ENCODE measurements around the gene SLC5A1.

SLC5A1 gene

GRCh38 chr22:32052244-32052643 is 9.2 kb downstream of the SLC5A1 start:
- H3K27me3 ChIP-seq (ENCODE audit: insufficient read depth, low read length): no peaks in the 10 kb centered on the region
- H3K27ac ChIP-seq (ENCODE audit: low read length): no peak overlapping the region
- H3K9ac ChIP-seq (ENCODE audit: low read depth, low read length): no peak overlapping the region
- no peaks in the 10 kb centered on the region for H3K9me3 ChIP-seq (ENCODE audit: insufficient read depth, low read depth, low read length)
- H3K4me1 ChIP-seq (ENCODE audit: insufficient read depth, low read length): no peaks in the 10 kb centered on the region
- H3K36me3 ChIP-seq (ENCODE audit: insufficient read depth, low read depth, low read length): no peaks in the 10 kb centered on the region
- no peak overlapping the region for H3K4me3 ChIP-seq (ENCODE audit: low read length)

GRCh38 chr22:32052936-32053791 is 10.1 kb downstream of the SLC5A1 start:
- no peaks in the 10 kb centered on the region for H3K36me3 ChIP-seq (ENCODE audit: insufficient read depth, low read depth, low read length)
- H3K9ac ChIP-seq (ENCODE audit: low read depth, low read length): no peak overlapping the region
- H3K27me3 ChIP-seq (ENCODE audit: insufficient read depth, low read length): no peaks in the 10 kb centered on the region
- no peak overlapping the region for H3K4me3 ChIP-seq (ENCODE audit: low read length)
- H3K27ac ChIP-seq (ENCODE audit: low read length): no peak overlapping the region
- no peaks in the 10 kb centered on the region for H3K9me3 ChIP-seq (ENCODE audit: insufficient read depth, low read depth, low read length)
- no peaks in the 10 kb centered on the region for H3K4me1 ChIP-seq (ENCODE audit: insufficient read depth, low read length)

GRCh38 chr22:32055069-32055468 is 12.0 kb downstream of the SLC5A1 start:
- Histone ChIP-seq H3K36me3 (ENCODE audit: insufficient read depth, low read depth, low read length) (no peaks in the 10 kb centered on the region), H3K27me3 (ENCODE audit: insufficient read depth, low read length) (no peaks in the 10 kb centered on the region), H3K9ac (ENCODE audit: low read depth, low read length) (no peak overlapping the region), H3K27ac (ENCODE audit: low read length) (no peak overlapping the region), H3K9me3 (ENCODE audit: insufficient read depth, low read depth, low read length) (no peaks in the 10 kb centered on the region), H3K4me1 (ENCODE audit: insufficient read depth, low read length) (no peaks in the 10 kb centered on the region), H3K4me3 (ENCODE audit: low read length) (no peak overlapping the region)

- no peak overlapping the region for H3K27ac ChIP-seq (ENCODE audit: low read length)
- peaks cover 15% of the 10 kb centered on the region for H3K27me3 ChIP-seq (ENCODE audit: insufficient read depth, low read length)
- no peak overlapping the region for H3K4me3 ChIP-seq (ENCODE audit: low read length)
- no peaks in the 10 kb centered on the region for H3K36me3 ChIP-seq (ENCODE audit: insufficient read depth, low read depth, low read length)
- no peaks in the 10 kb centered on the region for H3K4me1 ChIP-seq (ENCODE audit: insufficient read depth, low read length)
- no peaks in the 10 kb centered on the region for H3K9me3 ChIP-seq (ENCODE audit: insufficient read depth, low read depth, low read length)
- no peak overlapping the region for H3K9ac ChIP-seq (ENCODE audit: low read depth, low read length)
These were observed 15.7 kb downstream of the SLC5A1 start for GRCh38 chr22:32058656-32059260.

GRCh38 chr22:32059426-32059825 is 16.4 kb downstream of the SLC5A1 start:
- no peaks in the 10 kb centered on the region for H3K9me3 ChIP-seq (ENCODE audit: insufficient read depth, low read depth, low read length)
- H3K4me3 ChIP-seq (ENCODE audit: low read length): no peak overlapping the region
- H3K9ac ChIP-seq (ENCODE audit: low read depth, low read length): no peak overlapping the region
- H3K27ac ChIP-seq (ENCODE audit: low read length): no peak overlapping the region
- H3K4me1 ChIP-seq (ENCODE audit: insufficient read depth, low read length): no peaks in the 10 kb centered on the region
- peaks cover 15% of the 10 kb centered on the region for H3K27me3 ChIP-seq (ENCODE audit: insufficient read depth, low read length)
- no peaks in the 10 kb centered on the region for H3K36me3 ChIP-seq (ENCODE audit: insufficient read depth, low read depth, low read length)

GRCh38 chr22:32063701-32064100 is 20.6 kb downstream of the SLC5A1 start:
- H3K27me3 ChIP-seq (ENCODE audit: insufficient read depth, low read length): peaks cover 15% of the 10 kb centered on the region
- H3K36me3 ChIP-seq (ENCODE audit: insufficient read depth, low read depth, low read length): no peaks in the 10 kb centered on the region
- H3K4me1 ChIP-seq (ENCODE audit: insufficient read depth, low read length): no peaks in the 10 kb centered on the region
- no peak overlapping the region for H3K27ac ChIP-seq (ENCODE audit: low read length)
- no peaks in the 10 kb centered on the region for H3K9me3 ChIP-seq (ENCODE audit: insufficient read depth, low read depth, low read length)
- H3K9ac ChIP-seq (ENCODE audit: low read depth, low read length): no peak overlapping the region
- H3K4me3 ChIP-seq (ENCODE audit: low read length): no peak overlapping the region

GRCh38 chr22:32066820-32067219 is 23.8 kb downstream of the SLC5A1 start:
- no peak overlapping the region for H3K4me3 ChIP-seq (ENCODE audit: low read length)
- no peaks in the 10 kb centered on the region for H3K9me3 ChIP-seq (ENCODE audit: insufficient read depth, low read depth, low read length)
- H3K27me3 ChIP-seq (ENCODE audit: insufficient read depth, low read length): peaks cover 10% of the 10 kb centered on the region
- H3K4me1 ChIP-seq (ENCODE audit: insufficient read depth, low read length): no peaks in the 10 kb centered on the region
- no peak overlapping the region for H3K9ac ChIP-seq (ENCODE audit: low read depth, low read length)
- no peaks in the 10 kb centered on the region for H3K36me3 ChIP-seq (ENCODE audit: insufficient read depth, low read depth, low read length)
- no peak overlapping the region for H3K27ac ChIP-seq (ENCODE audit: low read length)

GRCh38 chr22:32067613-32068012 is 24.6 kb downstream of the SLC5A1 start:
- peaks cover 2% of the 10 kb centered on the region; the same call in 1 of the 2 replicates for H3K27me3 ChIP-seq (ENCODE audit: insufficient read depth, low read length)
- no peaks in the 10 kb centered on the region for H3K9me3 ChIP-seq (ENCODE audit: insufficient read depth, low read depth, low read length)
- no peaks in the 10 kb centered on the region for H3K4me1 ChIP-seq (ENCODE audit: insufficient read depth, low read length)
- no peak overlapping the region for H3K9ac ChIP-seq (ENCODE audit: low read depth, low read length)
- no peak overlapping the region for H3K27ac ChIP-seq (ENCODE audit: low read length)
- H3K36me3 ChIP-seq (ENCODE audit: insufficient read depth, low read depth, low read length): no peaks in the 10 kb centered on the region
- H3K4me3 ChIP-seq (ENCODE audit: low read length): no peak overlapping the region

- H3K9me3 ChIP-seq (ENCODE audit: insufficient read depth, low read depth, low read length): no peaks in the 10 kb centered on the region
- H3K36me3 ChIP-seq (ENCODE audit: insufficient read depth, low read depth, low read length): no peaks in the 10 kb centered on the region
- no peak overlapping the region for H3K27ac ChIP-seq (ENCODE audit: low read length)
- no peak overlapping the region for H3K9ac ChIP-seq (ENCODE audit: low read depth, low read length)
- H3K4me3 ChIP-seq (ENCODE audit: low read length): no peak overlapping the region
- H3K4me1 ChIP-seq (ENCODE audit: insufficient read depth, low read length): no peaks in the 10 kb centered on the region
- no peaks in the 10 kb centered on the region for H3K27me3 ChIP-seq (ENCODE audit: insufficient read depth, low read length)
These were observed 26.7 kb downstream of the SLC5A1 start for GRCh38 chr22:32069579-32070372.

- no peaks in the 10 kb centered on the region for H3K36me3 ChIP-seq (ENCODE audit: insufficient read depth, low read depth, low read length)
- no peak overlapping the region for H3K9ac ChIP-seq (ENCODE audit: low read depth, low read length)
- H3K4me1 ChIP-seq (ENCODE audit: insufficient read depth, low read length): no peaks in the 10 kb centered on the region
- H3K9me3 ChIP-seq (ENCODE audit: insufficient read depth, low read depth, low read length): no peaks in the 10 kb centered on the region
- H3K27me3 ChIP-seq (ENCODE audit: insufficient read depth, low read length): 0 out of 2 replicates have a peak, but pooled peaks cover 3% of the 10 kb centered on the region
- no peak overlapping the region for H3K4me3 ChIP-seq (ENCODE audit: low read length)
- no peak overlapping the region for H3K27ac ChIP-seq (ENCODE audit: low read length)
These were observed 30.2 kb downstream of the SLC5A1 start for GRCh38 chr22:32073262-32073661.

- Histone ChIP-seq H3K27me3 (ENCODE audit: insufficient read depth, low read length) (0 out of 2 replicates have a peak, but pooled peaks cover 3% of the 10 kb centered on the region), H3K36me3 (ENCODE audit: insufficient read depth, low read depth, low read length) (no peaks in the 10 kb centered on the region), H3K4me3 (ENCODE audit: low read length) (no peak overlapping the region), H3K4me1 (ENCODE audit: insufficient read depth, low read length) (no peaks in the 10 kb centered on the region), H3K9ac (ENCODE audit: low read depth, low read length) (no peak overlapping the region), H3K9me3 (ENCODE audit: insufficient read depth, low read depth, low read length) (no peaks in the 10 kb centered on the region), H3K27ac (ENCODE audit: low read length) (no peak overlapping the region)
These were observed 30.8 kb downstream of the SLC5A1 start for GRCh38 chr22:32073823-32074380.

All from iPS-20b (cell line).